Kidney (tissue), 14 donors: ENCODE data around the gene SLC12A7. TPM values are rescaled to one million over a fixed set of nuclear protein-coding genes. Genes with fewer than 3 reads are reported as not detected.

Experiments
- DNase-seq, 5 donors: peaks; one replicate each; pipeline ENCODE4 v3.0.0-alpha.2; 2013 to 2020
- FAIRE-seq: peaks from 2 replicates; lab custom pipeline; 2012; peaks lifted over from hg19 to GRCh38; lab: Jason Lieb, UNC
- H3K27ac ChIP-seq, 2 donors: one replicate each; pipeline ENCODE4 v1.7.0; 2013; ENCODE audit warnings: low read depth in 2 of 2, low read length in 2 of 2, inconsistent platforms in 1 of 2
- H3K27me3 ChIP-seq: one replicate; pipeline ENCODE4 v1.7.1; 2013; ENCODE audit warnings: low read length, inconsistent platforms; ENCODE audit not compliant: control insufficient read depth, insufficient read depth
- H3K36me3 ChIP-seq, 3 donors: one replicate each; pipeline versions ENCODE4 v1.7.0 to v1.7.1; 2013; ENCODE audit warnings: low read length in 3 of 3, control low read depth in 1 of 3, inconsistent platforms in 1 of 3; ENCODE audit not compliant: insufficient read depth in 3 of 3, control insufficient read depth in 2 of 3
- H3K4me1 ChIP-seq, 3 donors: one replicate each; pipeline versions ENCODE4 v1.7.0 to v1.7.1; 2013; ENCODE audit warnings: low read length in 3 of 3, inconsistent platforms in 1 of 3, low read depth in 1 of 3; ENCODE audit not compliant: control insufficient read depth in 2 of 3, insufficient read depth in 2 of 3
- H3K4me3 ChIP-seq, 3 donors: one replicate each; pipeline versions ENCODE4 v1.7.0 to v1.8.1; 2013; ENCODE audit warnings: low read length in 3 of 3, control low read depth in 1 of 3, inconsistent platforms in 1 of 3
- H3K9ac ChIP-seq, 3 donors: one replicate each; pipeline versions ENCODE4 v1.7.0 to v1.7.1; 2013; ENCODE audit warnings: low read length in 3 of 3, control low read depth in 1 of 3, inconsistent platforms in 1 of 3
- H3K9me3 ChIP-seq, 3 donors: one replicate each; pipeline versions ENCODE4 v1.7.0 to v1.7.1; 2013; ENCODE audit warnings: low read length in 3 of 3, control low read depth in 1 of 3, inconsistent platforms in 1 of 3; ENCODE audit not compliant: control insufficient read depth in 2 of 3, insufficient read depth in 1 of 3
- CTCF ChIP-seq: IDR thresholded peaks from 3 replicates; pipeline ENCODE4 v1.5.1; 2012; ENCODE audit warnings: mild to moderate bottlenecking, moderate library complexity, borderline replicate concordance; ENCODE audit not compliant: insufficient read depth; ENCODE audit errors: extremely low read depth
- intact Hi-C: fragments of 100-400 bp; cut with DNase I; formaldehyde crosslinking; loops from one replicate; pipeline ENCODE4 v1.11.1; 2022
- polyA plus RNA-seq: library from polyadenylated mRNA; stranded (reverse); fragments of 350-450 nt; fragmentation: Illumina TruSeq; extraction: RNeasy Lipid Tissue Mini Kit (QIAGEN cat#74804); gene quantifications from one replicate; pipeline ENCODE4 v1.2.3, GENCODE V29; 2014; ENCODE audit warnings: low read depth, low replicate concordance; ENCODE audit not compliant: insufficient read depth
- total RNA-seq: library from RNA; stranded (reverse); fragmentation: NEBNext Ultra II Directional; extraction: Animal tissue kit (Norgen Biotek cat#: 25700); gene quantifications from one replicate; pipeline ENCODE4 v1.2.1, GENCODE V29; 2021
- donor health status: control.
- donor health status: control.
- donor health status: control.
- donor health status: control.
- donor health status: control.
- donor health status: DM: yes; HTN: yes; CAD: no.
- donor health status: Normal renal cell carcinoma (clear cell type).

The SLC12A7 gene
- total and polyA plus RNA-seq, 2 donors from 2014 or later = 28.2 to 92.9 TPM

GRCh38 chr5:1033606-1034420 lies 78.0 kb downstream of the SLC12A7 start:
- no peaks in the 10 kb centered on the region for H3K9me3 ChIP-seq
- no peak overlapping the region for H3K4me3 ChIP-seq
- intact Hi-C loops = no loop called here
- H3K27ac ChIP-seq = no peak overlapping the region
- H3K4me1 ChIP-seq = no peaks in the 10 kb centered on the region
- H3K36me3 ChIP-seq = no peaks in the 10 kb centered on the region
- TF ChIP-seq CTCF = no peak
- DNase-seq = peak in 1 of 5 donors; percentile 44
- no peak for FAIRE-seq
- H3K9ac ChIP-seq = no peak overlapping the region
- no peaks in the 10 kb centered on the region for H3K27me3 ChIP-seq

GRCh38 chr5:1033178-1033577 lies 78.7 kb downstream of the SLC12A7 start:
- intact Hi-C loops = no loop called here
- DNase-seq = peak in 1 of 5 donors; percentile 60
- no peak for FAIRE-seq
- no peak for TF ChIP-seq CTCF
- Histone ChIP-seq H3K4me3 (no peak overlapping the region), H3K4me1 (no peaks in the 10 kb centered on the region), H3K27ac (no peak overlapping the region), H3K9me3 (no peaks in the 10 kb centered on the region), H3K36me3 (no peaks in the 10 kb centered on the region), H3K9ac (no peak overlapping the region), H3K27me3 (no peaks in the 10 kb centered on the region)

GRCh38 chr5:1032551-1033027 lies 79.3 kb downstream of the SLC12A7 start:
- H3K4me3 ChIP-seq = no peak overlapping the region
- intact Hi-C loops = no loop called here
- no peak overlapping the region for H3K9ac ChIP-seq
- no peaks in the 10 kb centered on the region for H3K27me3 ChIP-seq
- H3K4me1 ChIP-seq = no peaks in the 10 kb centered on the region
- H3K9me3 ChIP-seq = no peaks in the 10 kb centered on the region
- H3K36me3 ChIP-seq = no peaks in the 10 kb centered on the region
- TF ChIP-seq CTCF = no peak
- DNase-seq (peak in 1 of 5 donors; percentile 54), FAIRE-seq (no peak)
- H3K27ac ChIP-seq = no peak overlapping the region
